CD14-positive monocyte (primary cell): Measurements from ENCODE around the gene ZEB2. TPM values are rescaled to one million over a fixed set of nuclear protein-coding genes. Genes with fewer than 3 reads are reported as not detected.

Experiments
- DNase-seq, 3 donors: peaks; one replicate each; pipeline ENCODE4 v3.0.0-alpha.2; 2011 to 2022
- H2AFZ ChIP-seq: 2 replicates; pipeline ENCODE4 v1.6.0; 2012; ENCODE audit warnings: mild to moderate bottlenecking, low read depth, low read length, inconsistent platforms; ENCODE audit not compliant: insufficient read depth, poor library complexity, severe bottlenecking
- H3K27ac ChIP-seq, 2 donors: 1 replicate in 1 of 2; 2 replicates in 1 of 2; pipeline ENCODE4 v1.5.1; 2012 to 2013; ENCODE audit warnings: low read length in 2 of 2, control low read depth in 1 of 2, inconsistent platforms in 1 of 2, low read depth in 1 of 2, mild to moderate bottlenecking in 1 of 2
- H3K27me3 ChIP-seq, 2 donors: one replicate each; pipeline versions ENCODE4 v1.6.0 to v1.6.1; 2011 to 2013; ENCODE audit warnings: low read length in 2 of 2; ENCODE audit not compliant: control insufficient read depth in 2 of 2, insufficient read depth in 2 of 2
- H3K36me3 ChIP-seq, 2 donors: replicated peaks in 1 of 2; 1 replicate in 1 of 2; 2 replicates in 1 of 2; pipeline versions ENCODE4 v1.5.1 to v1.6.1; 2012 to 2013; ENCODE audit warnings: low read length in 2 of 2, control low read depth in 1 of 2, inconsistent platforms in 1 of 2, mild to moderate bottlenecking in 1 of 2; ENCODE audit not compliant: insufficient read depth in 2 of 2, control insufficient read depth in 1 of 2
- H3K4me1 ChIP-seq, 2 donors: 1 replicate in 1 of 2; 2 replicates in 1 of 2; pipeline versions ENCODE4 v1.5.1 to v1.6.1; 2012 to 2013; ENCODE audit warnings: low read length in 2 of 2, control low read depth in 1 of 2, inconsistent platforms in 1 of 2, mild to moderate bottlenecking in 1 of 2, moderate library complexity in 1 of 2; ENCODE audit not compliant: insufficient read depth in 2 of 2, control insufficient read depth in 1 of 2
- H3K4me2 ChIP-seq: replicated peaks from 2 replicates; pipeline ENCODE3; 2012; ENCODE audit warnings: low read length, moderate library complexity, mild to moderate bottlenecking; ENCODE audit not compliant: poor library complexity, severe bottlenecking; ENCODE audit errors: extremely low read depth
- H3K4me3 ChIP-seq, 3 experiments: fragments of 200-600 bp in 1 of 3; sonication (generic) in 1 of 3; replicated peaks in 1 of 3; 1 replicate in 2 of 3; 2 replicates in 1 of 3; pipeline ENCODE4 v1.5.1; 2011 to 2013; ENCODE audit warnings: low read length in 3 of 3, mild to moderate bottlenecking in 3 of 3, control low read depth in 2 of 3, low read depth in 2 of 3, inconsistent platforms in 1 of 3, moderate library complexity in 1 of 3
- H3K79me2 ChIP-seq: 2 replicates; pipeline ENCODE4 v1.6.0; 2012; ENCODE audit warnings: mild to moderate bottlenecking, control low read depth, inconsistent platforms, low read length, moderate library complexity; ENCODE audit not compliant: insufficient read depth
- H3K9ac ChIP-seq: 2 replicates; pipeline ENCODE4 v1.6.0; 2017; ENCODE audit warnings: low read length, mild to moderate bottlenecking; ENCODE audit not compliant: insufficient read depth, poor library complexity, severe bottlenecking
- H3K9me3 ChIP-seq, 2 donors: replicated peaks in 1 of 2; 1 replicate in 1 of 2; 2 replicates in 1 of 2; pipeline versions ENCODE4 v1.5.1 to v1.6.1; 2012 to 2013; ENCODE audit warnings: low read length in 2 of 2, control low read depth in 1 of 2; ENCODE audit not compliant: control insufficient read depth in 1 of 2, insufficient read depth in 1 of 2
- H4K20me1 ChIP-seq: 2 replicates; pipeline ENCODE4 v1.6.0; 2012; ENCODE audit warnings: mild to moderate bottlenecking, low read length, control low read depth, moderate library complexity; ENCODE audit not compliant: insufficient read depth
- H3K27ac Mint-ChIP-seq, 7 donors: one replicate each; pipeline ENCODE4 v1.8.0; 2020; ENCODE audit warnings: mild to moderate bottlenecking in 7 of 7, mixed read lengths in 7 of 7, moderate library complexity in 6 of 7, inconsistent platforms in 2 of 7
- H3K27me3 Mint-ChIP-seq, 3 donors: one replicate each; pipeline ENCODE4 v1.8.0; 2021 to 2022; ENCODE audit warnings: low read depth in 3 of 3, mild to moderate bottlenecking in 3 of 3, mixed read lengths in 3 of 3, moderate library complexity in 3 of 3, inconsistent platforms in 1 of 3
- H3K36me3 Mint-ChIP-seq, 2 donors: one replicate each; pipeline ENCODE4 v1.8.0; 2020; ENCODE audit warnings: mixed read lengths in 2 of 2, inconsistent platforms in 1 of 2, mild to moderate bottlenecking in 1 of 2
- H3K4me1 Mint-ChIP-seq: one replicate; pipeline ENCODE4 v1.8.0; 2020; ENCODE audit warnings: mild to moderate bottlenecking, mixed read lengths
- H3K4me3 Mint-ChIP-seq, 2 donors: one replicate each; pipeline ENCODE4 v1.8.0; 2020; ENCODE audit warnings: mild to moderate bottlenecking in 2 of 2, mixed read lengths in 2 of 2, moderate library complexity in 1 of 2
- H3K9me3 Mint-ChIP-seq, 7 donors: one replicate each; pipeline ENCODE4 v1.8.0; 2020 to 2022; ENCODE audit warnings: mixed read lengths in 7 of 7, mild to moderate bottlenecking in 6 of 7, moderate library complexity in 6 of 7, inconsistent platforms in 2 of 7
- WGBS: methylation state at CpG from one replicate; pipeline ENCODE4 v1.1.5; 2013; ENCODE audit warnings: missing lambda C conversion rate; ENCODE audit not compliant: insufficient coverage; 5-methylcytosine and 5-hydroxymethylcytosine counted together
- intact Hi-C, 2 donors: fragments of 100-400 bp; cut with micrococcal nuclease; formaldehyde crosslinking; loops; one replicate each; pipeline versions ENCODE4 v1.15.0 to v1.15.1; 2023
- polyA plus RNA-seq, 3 donors: library from polyadenylated mRNA; depleted of rRNA in 1 of 3; unstranded in 2 of 3; stranded (reverse) in 1 of 3; fragments of 300-500 nt in 2 of 3; fragments of >200 nt in 1 of 3; fragmentation: Illumina TruSeq in 2 of 3; gene quantifications; 1 replicate in 2 of 3; 2 replicates in 1 of 3; pipeline ENCODE4 v1.2.3, GENCODE V29; 2012 to 2021
- TF ChIP-seq, protein P1 (sequence below): fragments of 200-600 bp; IDR thresholded peaks from one replicate; pipeline ENCODE4 v1.8.0; 2022; ENCODE audit warnings: antibody characterized with exemption, mild to moderate bottlenecking

ZEB2 gene
- polyA plus RNA-seq, 3 donors: 76.8 to 325 (median 93.8) TPM

DNA sequence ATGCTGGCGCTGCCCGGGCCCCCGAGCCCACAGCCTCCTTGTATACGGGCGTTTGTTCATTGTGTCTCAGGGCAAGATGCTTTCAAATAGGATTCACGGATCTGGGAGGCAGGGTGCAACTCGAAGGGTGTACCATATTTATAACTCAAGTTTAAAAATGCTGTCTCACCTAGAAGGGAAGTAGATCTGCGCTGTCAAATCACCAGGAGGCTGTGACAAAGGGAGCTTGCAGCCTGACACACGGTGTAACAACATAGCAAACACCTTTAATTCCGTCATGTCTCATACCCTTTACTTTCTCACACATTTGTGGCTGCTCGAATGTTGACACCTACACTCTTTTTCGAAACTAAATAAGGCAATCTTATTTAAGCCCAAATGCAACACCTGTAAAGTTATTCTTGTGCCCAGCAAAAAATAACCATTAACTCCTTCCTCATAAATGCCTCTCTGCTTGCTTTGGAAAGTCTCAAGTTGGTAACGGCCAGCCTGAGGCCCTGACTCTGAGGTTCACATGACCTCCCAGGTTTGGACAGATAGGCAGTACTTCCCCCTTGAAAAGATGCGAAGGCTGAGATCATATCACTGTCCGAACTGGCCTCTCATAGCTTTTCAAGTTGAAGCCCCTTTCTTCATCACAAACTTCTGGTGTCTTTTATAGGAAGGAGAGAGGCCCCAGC lies 11.6 kb downstream of the ZEB2 start:
- Mint-ChIP-seq H3K9me3 (no peaks in the 10 kb centered on the region), H3K4me1 (peaks cover 92% of the 10 kb centered on the region), H3K27ac (peak overlapping the region in 6 of 7 donors; percentile 96 to 100 (median 98)), H3K36me3 (peaks cover 97 to 99% of the 10 kb centered on the region in 2 donors), H3K27me3 (no peaks in the 10 kb centered on the region), H3K4me3 (peak overlapping the region; percentile 80 to 97)
- Histone ChIP-seq H3K79me2 (peaks cover 100% of the 10 kb centered on the region), H3K4me3 (peak overlapping the region in 2 of 3 experiments; percentile 28 to 99), H4K20me1 (peaks cover 100% of the 10 kb centered on the region), H2AFZ (no peak overlapping the region), H3K4me2 (peak overlapping the region; percentile 94), H3K9me3 (no peaks in the 10 kb centered on the region), H3K27ac (peak overlapping the region; percentile 94 to 99), H3K36me3 (peaks cover 60 to 89% of the 10 kb centered on the region in 2 donors), H3K27me3 (no peaks in the 10 kb centered on the region), H3K4me1 (peaks cover 88 to 100% of the 10 kb centered on the region in 2 donors), H3K9ac (peak overlapping the region; percentile 99)
- WGBS: 4% methylated on average over 7 of the region's 15 CpGs
- peak; percentile 69 to 84 (median 71) for DNase-seq
- intact Hi-C loops: no loop called here
- TF ChIP-seq, protein P1, sequence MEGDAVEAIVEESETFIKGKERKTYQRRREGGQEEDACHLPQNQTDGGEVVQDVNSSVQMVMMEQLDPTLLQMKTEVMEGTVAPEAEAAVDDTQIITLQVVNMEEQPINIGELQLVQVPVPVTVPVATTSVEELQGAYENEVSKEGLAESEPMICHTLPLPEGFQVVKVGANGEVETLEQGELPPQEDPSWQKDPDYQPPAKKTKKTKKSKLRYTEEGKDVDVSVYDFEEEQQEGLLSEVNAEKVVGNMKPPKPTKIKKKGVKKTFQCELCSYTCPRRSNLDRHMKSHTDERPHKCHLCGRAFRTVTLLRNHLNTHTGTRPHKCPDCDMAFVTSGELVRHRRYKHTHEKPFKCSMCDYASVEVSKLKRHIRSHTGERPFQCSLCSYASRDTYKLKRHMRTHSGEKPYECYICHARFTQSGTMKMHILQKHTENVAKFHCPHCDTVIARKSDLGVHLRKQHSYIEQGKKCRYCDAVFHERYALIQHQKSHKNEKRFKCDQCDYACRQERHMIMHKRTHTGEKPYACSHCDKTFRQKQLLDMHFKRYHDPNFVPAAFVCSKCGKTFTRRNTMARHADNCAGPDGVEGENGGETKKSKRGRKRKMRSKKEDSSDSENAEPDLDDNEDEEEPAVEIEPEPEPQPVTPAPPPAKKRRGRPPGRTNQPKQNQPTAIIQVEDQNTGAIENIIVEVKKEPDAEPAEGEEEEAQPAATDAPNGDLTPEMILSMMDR: no peak

DNA sequence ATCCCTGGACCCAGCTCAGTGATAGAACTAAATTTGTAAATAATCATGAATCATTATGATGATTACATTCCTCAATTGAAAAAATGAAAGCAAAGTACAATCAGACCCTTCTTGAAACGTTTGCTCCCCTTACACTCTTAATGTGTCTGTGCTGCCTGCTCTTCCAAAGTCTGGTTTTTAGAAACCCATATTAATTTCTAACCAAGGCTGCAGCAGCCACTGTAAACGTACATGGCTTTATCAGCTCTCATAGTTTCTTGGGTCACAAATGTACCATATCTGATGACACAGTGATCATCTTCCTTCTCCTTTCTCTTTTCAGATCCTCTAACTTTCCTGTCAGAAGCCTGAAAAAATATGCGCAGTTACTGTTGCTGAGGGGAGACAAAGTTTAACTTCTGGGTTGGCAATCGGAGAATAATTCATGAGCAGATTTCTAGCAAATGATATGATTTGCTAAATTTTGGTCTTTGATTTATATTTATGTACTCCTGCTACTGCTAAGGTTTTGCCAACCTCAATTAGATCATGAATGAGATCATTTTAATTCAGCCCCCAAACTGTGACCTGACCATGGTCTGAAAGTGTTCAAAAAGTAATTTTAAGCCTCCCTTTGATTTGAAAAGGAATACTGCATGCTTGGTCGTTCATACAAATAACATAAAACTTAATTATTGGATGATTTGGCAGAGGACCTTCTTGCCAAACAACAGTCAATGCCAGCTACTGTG lies 12.3 kb downstream of the ZEB2 start:
- Histone ChIP-seq H3K4me3 (peak overlapping the region in 1 of 3 experiments; percentile 99), H3K4me2 (peak overlapping the region; percentile 94), H3K9ac (peak overlapping the region; percentile 99), H2AFZ (no peak overlapping the region), H3K9me3 (no peaks in the 10 kb centered on the region), H3K79me2 (peaks cover 100% of the 10 kb centered on the region), H3K27me3 (no peaks in the 10 kb centered on the region), H3K4me1 (peaks cover 84 to 100% of the 10 kb centered on the region in 2 donors), H4K20me1 (peaks cover 100% of the 10 kb centered on the region), H3K36me3 (peaks cover 56 to 89% of the 10 kb centered on the region in 2 donors), H3K27ac (peak overlapping the region; percentile 94 to 99)
- no peaks in the 10 kb centered on the region for H3K27me3 Mint-ChIP-seq
- peaks cover 88% of the 10 kb centered on the region for H3K4me1 Mint-ChIP-seq
- H3K27ac Mint-ChIP-seq: peak overlapping the region in 6 of 7 donors; percentile 96 to 100 (median 98)
- no peaks in the 10 kb centered on the region for H3K9me3 Mint-ChIP-seq
- peak; percentile 49 to 65 (median 55) for DNase-seq
- H3K36me3 Mint-ChIP-seq: peaks cover 96 to 99% of the 10 kb centered on the region in 2 donors
- WGBS: 0% methylated on average over 4 of the region's 5 CpGs
- intact Hi-C loops: no loop called here
- H3K4me3 Mint-ChIP-seq: peak overlapping the region; percentile 80 to 97
- TF ChIP-seq, protein P1: no peak
